Activated CD8-positive, alpha-beta T cell treated with anti-CD3 and anti-CD28 coated beads, Interleukin-2, amount 10 ng/mL, durations not matched to agents 7 days and 5 days (primary cell): ENCODE measurements around the gene TMEM80. TPM values are rescaled to one million over a fixed set of nuclear protein-coding genes. Genes with fewer than 3 reads are reported as not detected.

ENCODE experiments used
- ATAC-seq: fragments of 150-1000 bp; cut with Tn5 transposase; one replicate; pipeline ENCODE4 v1.10.0; 2021; ENCODE audit warnings: moderate library complexity
- CTCF ChIA-PET: fragments of 350-600 bp; sonication (Branson Sonifier 250); formaldehyde crosslinking; loops from one replicate; lab custom pipeline; 2021; ENCODE audit warnings: antibody characterized with exemption; lab: Charles Lee
- POLR2A ChIA-PET: fragments of 350-600 bp; sonication (Branson Sonifier 250); formaldehyde crosslinking; loops from one replicate; lab custom pipeline; 2021; ENCODE audit warnings: antibody characterized with exemption; lab: Charles Lee
- DNase-seq: peaks from one replicate; pipeline ENCODE4 v3.0.0-alpha.2; 2020
- H3K27ac Mint-ChIP-seq: one replicate; pipeline ENCODE4 v1.8.0; 2021; ENCODE audit warnings: mild to moderate bottlenecking, mixed read lengths
- H3K27me3 Mint-ChIP-seq: one replicate; pipeline ENCODE4 v1.8.0; 2021; ENCODE audit warnings: low read depth, mixed read lengths
- H3K36me3 Mint-ChIP-seq: one replicate; pipeline ENCODE4 v1.8.0; 2021; ENCODE audit warnings: low read depth, mixed read lengths
- H3K4me1 Mint-ChIP-seq: one replicate; pipeline ENCODE4 v1.8.0; 2021; ENCODE audit warnings: low read depth, mixed read lengths
- H3K4me3 Mint-ChIP-seq: one replicate; pipeline ENCODE4 v1.8.0; 2021; ENCODE audit warnings: mild to moderate bottlenecking, mixed read lengths
- H3K9me3 Mint-ChIP-seq: one replicate; pipeline ENCODE4 v1.8.0; 2022; ENCODE audit warnings: mixed read lengths; ENCODE audit not compliant: insufficient read depth
- total RNA-seq, 2 experiments: library from RNA; stranded (reverse); gene quantifications; one replicate each; pipeline ENCODE4 v1.2.3, GENCODE V29; 2021

Gene TMEM80
- total RNA-seq, 2 experiments from 2014 or later, result 27.1 to 29.8 TPM

GRCh38 chr11:702462-703461 lies 7.1 kb downstream of the TMEM80 start:
- H3K4me1 Mint-ChIP-seq, result peaks cover 11% of the 10 kb centered on the region

GRCh38 chr11:703506-703905 lies 7.9 kb downstream of the TMEM80 start:
- DNase-seq (no peak), ATAC-seq (no peak)
- no peaks in the 10 kb centered on the region for H3K9me3 Mint-ChIP-seq
- ChIA-PET CTCF (no interaction called here), POLR2A (interaction anchor here (1.4 kb wide), 1 partner anchor 21 kb away, joined by 3 read pairs; no protein-coding TSS in a partner anchor)
- peaks cover 4% of the 10 kb centered on the region for H3K4me1 Mint-ChIP-seq
- H3K36me3 Mint-ChIP-seq, result peaks cover 10% of the 10 kb centered on the region
- H3K27ac Mint-ChIP-seq, result no peak overlapping the region
- H3K27me3 Mint-ChIP-seq, result peaks cover 8% of the 10 kb centered on the region
- H3K4me3 Mint-ChIP-seq, result no peak overlapping the region

More at GRCh38 chr11:702462-703461, 7.1 kb downstream of the TMEM80 start:
- CTCF ChIA-PET, result no interaction called here
- Mint-ChIP-seq H3K27ac (no peak overlapping the region), H3K9me3 (no peaks in the 10 kb centered on the region), H3K4me3 (no peak overlapping the region), H3K36me3 (peaks cover 10% of the 10 kb centered on the region), H3K27me3 (peaks cover 8% of the 10 kb centered on the region)
- no peak for ATAC-seq
- no peak for DNase-seq
- POLR2A ChIA-PET, result interaction anchor here (1.4 kb wide), 1 partner anchor 22 kb away, joined by 3 read pairs; no protein-coding TSS in a partner anchor

GRCh38 chr11:704228-704674 lies 8.6 kb downstream of the TMEM80 start:
- no peak for ATAC-seq
- no peaks in the 10 kb centered on the region for H3K9me3 Mint-ChIP-seq
- peaks cover 3% of the 10 kb centered on the region for H3K4me1 Mint-ChIP-seq
- no peak for DNase-seq
- no peak overlapping the region for H3K27ac Mint-ChIP-seq
- ChIA-PET POLR2A (no interaction called here), CTCF (no interaction called here)
- H3K4me3 Mint-ChIP-seq, result no peak overlapping the region
- peaks cover 10% of the 10 kb centered on the region for H3K36me3 Mint-ChIP-seq
- peaks cover 8% of the 10 kb centered on the region for H3K27me3 Mint-ChIP-seq

GRCh38 chr11:704781-705645 lies 9.4 kb downstream of the TMEM80 start:
- POLR2A ChIA-PET, result no interaction called here
- no peak overlapping the region for H3K4me3 Mint-ChIP-seq
- no peak for ATAC-seq
- no peaks in the 10 kb centered on the region for H3K9me3 Mint-ChIP-seq
- CTCF ChIA-PET, result no interaction called here
- peaks cover 3% of the 10 kb centered on the region for H3K4me1 Mint-ChIP-seq
- peaks cover 7% of the 10 kb centered on the region for H3K36me3 Mint-ChIP-seq
- H3K27ac Mint-ChIP-seq, result no peak overlapping the region
- DNase-seq, result no peak
- H3K27me3 Mint-ChIP-seq, result peaks cover 8% of the 10 kb centered on the region

- Mint-ChIP-seq H3K4me3 (no peak within 1 kb of the TSS), H3K9me3 (no peaks in the 10 kb centered on the region), H3K36me3 (peaks cover 3% of the 10 kb centered on the region), H3K4me1 (peaks cover 3% of the 10 kb centered on the region), H3K27me3 (peaks cover 8% of the 10 kb centered on the region), H3K27ac (no peak within 1 kb of the TSS)
- ChIA-PET CTCF (no interaction called here), POLR2A (no interaction called here)
- no peak for ATAC-seq
- no peak for DNase-seq
Observed at GRCh38 chr11:705646-706438, 10.2 kb downstream of the TMEM80 start, which contains the start of gene EPS8L2. Gene EPS8L2, plus strand, starts transcription at chr11:706231. Its CDS starts 3,177 bp downstream, at chr11:709408.

- peaks cover 3% of the 10 kb centered on the region for H3K36me3 Mint-ChIP-seq
- H3K27me3 Mint-ChIP-seq, result peaks cover 8% of the 10 kb centered on the region
- CTCF ChIA-PET, result interaction anchor here (1.1 kb wide), 1 partner anchor 8 kb away, joined by 3 read pairs; no protein-coding TSS in a partner anchor
- POLR2A ChIA-PET, result interaction anchor here (0.6 kb wide), 1 partner anchor 466 kb away, joined by 3 read pairs; no protein-coding TSS in a partner anchor
- DNase-seq, result no peak
- no peaks in the 10 kb centered on the region for H3K9me3 Mint-ChIP-seq
- H3K4me3 Mint-ChIP-seq, result no peak overlapping the region
- no peak overlapping the region for H3K27ac Mint-ChIP-seq
- H3K4me1 Mint-ChIP-seq, result peaks cover 8% of the 10 kb centered on the region
- no peak for ATAC-seq
Observed at GRCh38 chr11:706439-706956, 10.9 kb downstream of the TMEM80 start.

- ATAC-seq, result no peak
- POLR2A ChIA-PET, result interaction anchor here (0.6 kb wide), 1 partner anchor 467 kb away, joined by 3 read pairs; no protein-coding TSS in a partner anchor
- Mint-ChIP-seq H3K9me3 (no peaks in the 10 kb centered on the region), H3K36me3 (no peaks in the 10 kb centered on the region), H3K4me1 (peaks cover 8% of the 10 kb centered on the region), H3K27ac (no peak overlapping the region), H3K4me3 (no peak overlapping the region), H3K27me3 (peaks cover 8% of the 10 kb centered on the region)
- CTCF ChIA-PET, result interaction anchor here (1.1 kb wide), 1 partner anchor 9 kb away, joined by 3 read pairs; no protein-coding TSS in a partner anchor
- no peak for DNase-seq
Observed at GRCh38 chr11:706957-707816, 11.6 kb downstream of the TMEM80 start.

- Mint-ChIP-seq H3K36me3 (no peaks in the 10 kb centered on the region), H3K9me3 (no peaks in the 10 kb centered on the region), H3K4me1 (peaks cover 8% of the 10 kb centered on the region), H3K27ac (no peak overlapping the region), H3K4me3 (no peak overlapping the region), H3K27me3 (peaks cover 8% of the 10 kb centered on the region)
- DNase-seq, result no peak
- ChIA-PET CTCF (no interaction called here), POLR2A (no interaction called here)
- ATAC-seq, result no peak
Observed at GRCh38 chr11:707817-708420, 12.3 kb downstream of the TMEM80 start.

- H3K27ac Mint-ChIP-seq, result no peak overlapping the region
- ATAC-seq (no peak), DNase-seq (no peak)
- peaks cover 8% of the 10 kb centered on the region for H3K27me3 Mint-ChIP-seq
- H3K9me3 Mint-ChIP-seq, result no peaks in the 10 kb centered on the region
- peaks cover 8% of the 10 kb centered on the region for H3K4me1 Mint-ChIP-seq
- CTCF ChIA-PET, result no interaction called here
- POLR2A ChIA-PET, result no interaction called here
- no peak overlapping the region for H3K4me3 Mint-ChIP-seq
- no peaks in the 10 kb centered on the region for H3K36me3 Mint-ChIP-seq
Observed at GRCh38 chr11:708511-708910, 12.9 kb downstream of the TMEM80 start.
